HFF-Myc (cell line): Measurements from ENCODE around the gene IL1F10.

Experiments
- DNase-seq: peaks from one replicate; pipeline ENCODE4 v3.0.0-alpha.2; 2011; ENCODE audit warnings: low read depth; ENCODE audit errors: extremely low read depth
- H3K4me3 ChIP-seq: replicated peaks from 2 replicates; pipeline ENCODE4 v1.5.1; 2011; ENCODE audit warnings: low read depth, mild to moderate bottlenecking, control low read depth, low read length
- TF ChIP-seq, protein P1 (sequence below): IDR thresholded peaks from 2 replicates; pipeline ENCODE4 v1.5.1; 2012; ENCODE audit warnings: mild to moderate bottlenecking, low read depth, low read length, control low read depth; ENCODE audit errors: missing control alignments

Gene IL1F10

DNA sequence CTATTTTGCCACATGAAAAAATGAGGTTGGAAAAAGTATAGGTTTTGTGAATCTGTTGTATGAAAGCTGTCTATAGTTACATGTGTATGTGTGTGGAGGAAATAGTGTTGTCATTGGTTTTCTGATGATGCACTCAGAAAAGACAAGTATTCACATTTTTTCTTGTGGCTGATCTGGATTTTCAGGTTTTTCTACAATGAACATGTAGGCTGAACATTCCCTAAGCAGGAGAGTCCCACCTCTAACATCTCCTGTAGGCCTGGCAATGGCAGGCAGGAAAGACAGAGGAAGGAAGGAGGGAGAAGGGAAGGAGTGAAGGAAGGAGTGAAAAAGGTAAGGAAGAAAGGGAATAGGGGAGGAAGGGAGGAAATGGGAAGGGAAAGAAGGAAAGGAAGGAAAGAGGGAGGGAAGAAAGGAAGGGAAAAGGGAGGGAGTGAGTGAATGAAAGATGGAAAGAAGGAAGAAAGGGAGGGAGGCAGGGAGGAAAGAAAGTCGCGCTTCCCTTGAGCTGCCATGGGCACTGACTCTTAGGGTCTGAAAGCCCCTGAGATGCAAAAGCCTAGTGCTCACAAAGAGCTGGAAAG lies 9.3 kb upstream of the IL1F10 start:
- H3K4me3 ChIP-seq: no peak overlapping the region
- TF ChIP-seq, protein P1, sequence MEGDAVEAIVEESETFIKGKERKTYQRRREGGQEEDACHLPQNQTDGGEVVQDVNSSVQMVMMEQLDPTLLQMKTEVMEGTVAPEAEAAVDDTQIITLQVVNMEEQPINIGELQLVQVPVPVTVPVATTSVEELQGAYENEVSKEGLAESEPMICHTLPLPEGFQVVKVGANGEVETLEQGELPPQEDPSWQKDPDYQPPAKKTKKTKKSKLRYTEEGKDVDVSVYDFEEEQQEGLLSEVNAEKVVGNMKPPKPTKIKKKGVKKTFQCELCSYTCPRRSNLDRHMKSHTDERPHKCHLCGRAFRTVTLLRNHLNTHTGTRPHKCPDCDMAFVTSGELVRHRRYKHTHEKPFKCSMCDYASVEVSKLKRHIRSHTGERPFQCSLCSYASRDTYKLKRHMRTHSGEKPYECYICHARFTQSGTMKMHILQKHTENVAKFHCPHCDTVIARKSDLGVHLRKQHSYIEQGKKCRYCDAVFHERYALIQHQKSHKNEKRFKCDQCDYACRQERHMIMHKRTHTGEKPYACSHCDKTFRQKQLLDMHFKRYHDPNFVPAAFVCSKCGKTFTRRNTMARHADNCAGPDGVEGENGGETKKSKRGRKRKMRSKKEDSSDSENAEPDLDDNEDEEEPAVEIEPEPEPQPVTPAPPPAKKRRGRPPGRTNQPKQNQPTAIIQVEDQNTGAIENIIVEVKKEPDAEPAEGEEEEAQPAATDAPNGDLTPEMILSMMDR: no peak
- no peak for DNase-seq

DNA sequence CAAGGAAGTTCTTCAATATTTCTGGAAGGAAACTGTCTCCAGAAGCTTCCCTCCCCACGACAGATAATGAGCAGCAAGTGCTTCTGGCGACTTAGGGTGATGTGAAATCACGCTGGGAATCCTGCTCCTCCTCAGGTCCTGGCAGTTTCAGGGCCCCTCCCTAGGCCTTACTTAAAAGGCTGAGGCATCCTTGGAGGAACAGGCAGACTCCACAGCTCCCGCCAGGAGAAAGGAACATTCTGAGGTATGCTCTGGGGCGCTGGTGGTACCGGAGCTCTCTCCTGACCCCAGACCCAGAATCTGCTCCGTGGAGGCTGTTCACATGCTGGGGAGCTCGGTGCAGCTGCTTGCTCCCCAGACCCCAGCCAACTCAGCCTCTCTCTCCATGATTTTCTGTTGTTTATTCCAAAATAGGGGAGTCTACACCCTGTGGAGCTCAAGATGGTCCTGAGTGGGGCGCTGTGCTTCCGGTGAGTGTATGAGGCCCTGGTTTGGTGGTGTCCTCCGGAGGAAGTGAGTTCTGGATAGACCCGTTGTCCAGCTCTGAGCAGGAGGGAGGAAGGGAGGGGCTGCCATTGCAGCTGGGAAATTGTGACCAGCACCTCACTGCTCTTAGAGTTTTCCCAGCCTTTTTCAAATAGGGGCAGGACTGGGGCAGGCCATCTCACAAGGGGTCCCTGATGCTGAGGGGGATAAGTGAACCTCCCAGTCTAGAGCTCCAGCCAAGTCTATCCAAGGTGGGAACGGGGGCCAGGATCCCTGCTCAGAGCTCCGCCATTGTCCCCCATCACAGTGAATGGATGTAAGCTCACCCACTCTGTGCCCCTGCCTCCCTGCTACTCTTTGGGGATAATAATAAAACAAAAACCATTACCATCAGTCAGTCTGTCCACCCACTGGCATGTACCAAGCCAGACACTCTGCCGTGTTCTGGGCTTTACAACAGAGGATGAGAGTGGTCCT lies 8.5 kb upstream of the IL1F10 start, which contains the start of gene IL36RN:
Gene IL36RN, plus strand, starts transcription at position 201 of the 963 bp plus-strand sequence. Its CDS starts 241 bp downstream, at position 442.
- DNase-seq: no peak
- TF ChIP-seq, protein P1: no peak
- no peak within 1 kb of the TSS for H3K4me3 ChIP-seq

DNA sequence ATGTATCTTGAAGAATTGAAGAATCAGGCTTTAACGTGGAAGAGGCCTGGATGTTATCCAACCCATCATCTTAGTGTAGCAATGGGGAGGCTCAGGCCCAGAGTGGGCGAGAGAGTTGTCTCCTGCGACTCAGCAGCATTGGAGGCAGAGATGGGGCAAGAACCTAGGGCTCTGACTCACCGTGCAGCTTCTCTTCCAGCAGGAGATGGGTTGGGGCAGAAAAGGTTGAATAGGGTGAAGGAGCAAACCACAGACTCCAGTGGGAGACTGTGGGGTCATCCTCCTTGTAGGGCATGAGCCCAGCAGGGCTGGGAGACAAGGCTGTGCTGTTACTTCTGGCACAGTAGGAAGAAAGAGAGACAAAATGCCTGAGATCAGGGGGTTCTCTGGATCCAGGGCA lies 7.4 kb upstream of the IL1F10 start:
- TF ChIP-seq, protein P1: no peak
- DNase-seq: no peak
- no peak overlapping the region for H3K4me3 ChIP-seq

DNA sequence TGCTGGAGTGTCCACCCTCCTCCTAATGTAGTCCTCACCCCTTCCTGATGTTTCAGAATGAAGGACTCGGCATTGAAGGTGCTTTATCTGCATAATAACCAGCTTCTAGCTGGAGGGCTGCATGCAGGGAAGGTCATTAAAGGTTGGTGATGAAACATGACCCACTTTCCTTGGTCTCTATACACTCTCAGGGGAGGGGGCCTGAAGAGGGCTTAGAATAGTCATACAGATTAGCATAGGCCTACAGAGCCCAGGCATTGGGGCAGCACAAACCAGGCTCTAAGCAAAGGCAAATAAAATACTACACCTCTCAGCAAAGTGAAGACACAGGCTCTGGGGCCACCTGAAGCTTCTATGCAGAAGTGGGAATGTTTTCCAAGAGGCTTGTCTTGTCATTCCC lies 7.0 kb upstream of the IL1F10 start:
- no peak for DNase-seq
- TF ChIP-seq, protein P1: no peak
- H3K4me3 ChIP-seq: no peak overlapping the region

DNA sequence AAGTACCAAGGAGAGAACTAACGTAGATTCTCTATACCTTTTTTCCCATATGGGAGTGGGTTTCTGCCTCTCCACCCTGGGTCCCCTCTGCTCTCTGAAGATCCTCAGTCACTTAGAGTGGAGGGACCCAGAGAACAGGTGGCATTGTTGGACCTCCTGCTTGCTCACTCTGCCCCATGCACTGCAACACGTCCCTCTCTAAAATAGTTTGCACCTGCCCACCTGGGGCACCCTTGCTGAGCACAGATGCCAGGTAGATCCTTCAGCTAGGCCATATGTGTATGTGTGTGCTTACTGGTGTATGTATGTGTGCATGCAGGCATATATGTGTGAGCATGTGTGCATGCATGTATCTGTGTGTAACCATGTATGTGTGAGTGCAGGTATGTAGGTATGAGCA lies 6.5 kb upstream of the IL1F10 start:
- no peak overlapping the region for H3K4me3 ChIP-seq
- DNase-seq: no peak
- TF ChIP-seq, protein P1: no peak

DNA sequence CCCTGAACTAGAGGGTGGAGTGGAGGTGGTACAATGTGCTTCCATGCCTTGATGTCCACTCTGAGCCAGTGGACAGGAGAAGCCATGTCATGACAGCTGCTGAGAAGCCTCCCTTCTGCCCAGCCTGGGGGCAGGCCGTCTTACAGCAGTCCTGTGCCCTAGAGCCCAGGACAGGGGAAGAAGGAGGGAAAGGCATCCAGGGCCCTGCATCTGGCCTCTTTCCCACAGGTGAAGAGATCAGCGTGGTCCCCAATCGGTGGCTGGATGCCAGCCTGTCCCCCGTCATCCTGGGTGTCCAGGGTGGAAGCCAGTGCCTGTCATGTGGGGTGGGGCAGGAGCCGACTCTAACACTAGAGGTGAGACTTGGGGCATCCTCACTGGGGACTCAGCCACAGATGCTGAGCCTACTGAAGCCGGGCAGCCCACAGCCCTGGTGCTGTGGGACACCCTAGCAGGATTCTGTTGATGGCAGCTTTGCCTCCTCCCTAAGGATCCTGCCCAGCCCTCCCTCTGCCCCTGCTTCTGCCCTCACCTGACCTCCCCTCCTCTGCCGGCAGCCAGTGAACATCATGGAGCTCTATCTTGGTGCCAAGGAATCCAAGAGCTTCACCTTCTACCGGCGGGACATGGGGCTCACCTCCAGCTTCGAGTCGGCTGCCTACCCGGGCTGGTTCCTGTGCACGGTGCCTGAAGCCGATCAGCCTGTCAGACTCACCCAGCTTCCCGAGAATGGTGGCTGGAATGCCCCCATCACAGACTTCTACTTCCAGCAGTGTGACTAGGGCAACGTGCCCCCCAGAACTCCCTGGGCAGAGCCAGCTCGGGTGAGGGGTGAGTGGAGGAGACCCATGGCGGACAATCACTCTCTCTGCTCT lies 5.6 kb upstream of the IL1F10 start:
- DNase-seq: no peak
- TF ChIP-seq, protein P1: no peak
- H3K4me3 ChIP-seq: no peak overlapping the region
